Trophoblast cell (in vitro differentiated cells and primary cell): ENCODE measurements around the gene DOCK2.

ENCODE experiments used
- DNase-seq, 2 donors: peaks; one replicate each; pipeline ENCODE4 v3.0.0-alpha.2; 2016
- H2AFZ ChIP-seq: 2 replicates; pipeline ENCODE4 v1.6.1; 2013; ENCODE audit warnings: low read length, moderate library complexity, mild to moderate bottlenecking; ENCODE audit not compliant: insufficient read depth, poor library complexity
- H2AK5ac ChIP-seq: 2 replicates; pipeline ENCODE4 v1.6.1; 2013; ENCODE audit warnings: mild to moderate bottlenecking, low read length
- H2BK120ac ChIP-seq: 2 replicates; pipeline ENCODE4 v1.6.1; 2013; ENCODE audit warnings: low read length, mild to moderate bottlenecking, moderate library complexity; ENCODE audit not compliant: insufficient read depth, poor library complexity
- H2BK12ac ChIP-seq: 2 replicates; pipeline ENCODE4 v1.6.1; 2013; ENCODE audit warnings: mild to moderate bottlenecking, low read length, moderate library complexity
- H2BK5ac ChIP-seq: 2 replicates; pipeline ENCODE4 v1.6.1; 2013; ENCODE audit warnings: low read length, low read depth, moderate library complexity, mild to moderate bottlenecking; ENCODE audit not compliant: poor library complexity
- H3K14ac ChIP-seq: 2 replicates; pipeline ENCODE4 v1.6.1; 2013; ENCODE audit warnings: mild to moderate bottlenecking, low read length
- H3K18ac ChIP-seq: 2 replicates; pipeline ENCODE4 v1.6.1; 2013; ENCODE audit warnings: mild to moderate bottlenecking, low read length
- H3K23ac ChIP-seq: 2 replicates; pipeline ENCODE4 v1.6.1; 2013; ENCODE audit warnings: low read length
- H3K27ac ChIP-seq: 2 replicates; pipeline ENCODE4 v1.5.1; 2013; ENCODE audit warnings: low read depth, mild to moderate bottlenecking, inconsistent platforms, low read length, moderate library complexity
- H3K27me3 ChIP-seq: 2 replicates; pipeline ENCODE4 v1.6.1; 2013; ENCODE audit warnings: inconsistent platforms, mild to moderate bottlenecking, low read length, moderate library complexity; ENCODE audit not compliant: insufficient read depth
- H3K36me3 ChIP-seq, 2 experiments: 1 replicate in 1 of 2; 2 replicates in 1 of 2; pipeline ENCODE4 v1.6.1; 2013; ENCODE audit warnings: low read length in 2 of 2, mild to moderate bottlenecking in 2 of 2, moderate library complexity in 1 of 2; ENCODE audit not compliant: insufficient read depth in 2 of 2, control insufficient read depth in 1 of 2
- H3K4ac ChIP-seq: 2 replicates; pipeline ENCODE4 v1.6.1; 2013; ENCODE audit warnings: low read depth, mild to moderate bottlenecking, low read length, moderate library complexity
- H3K4me1 ChIP-seq, 2 experiments: 1 replicate in 1 of 2; 2 replicates in 1 of 2; pipeline ENCODE4 v1.6.1; 2013; ENCODE audit warnings: low read length in 2 of 2, mild to moderate bottlenecking in 2 of 2, moderate library complexity in 1 of 2; ENCODE audit not compliant: insufficient read depth in 2 of 2, control insufficient read depth in 1 of 2
- H3K4me2 ChIP-seq: 2 replicates; pipeline ENCODE4 v1.6.1; 2013; ENCODE audit warnings: inconsistent platforms, mild to moderate bottlenecking, low read length, moderate library complexity
- H3K4me3 ChIP-seq: 2 replicates; pipeline ENCODE4 v1.5.1; 2013; ENCODE audit warnings: mild to moderate bottlenecking, low read depth, low read length, inconsistent platforms
- H3K79me1 ChIP-seq: one replicate; pipeline ENCODE4 v1.6.1; 2013; ENCODE audit warnings: low read length
- H3K79me2 ChIP-seq: 2 replicates; pipeline ENCODE4 v1.6.1; 2013; ENCODE audit warnings: low read length, mild to moderate bottlenecking; ENCODE audit not compliant: control insufficient read depth, insufficient read depth, poor library complexity
- H3K9ac ChIP-seq: 2 replicates; pipeline ENCODE4 v1.6.1; 2013; ENCODE audit warnings: mild to moderate bottlenecking, low read length
- H3K9me3 ChIP-seq: 2 replicates; pipeline ENCODE4 v1.6.1; 2013; ENCODE audit warnings: low read depth, mild to moderate bottlenecking, control low read depth, inconsistent platforms, low read length; ENCODE audit not compliant: insufficient read depth
- H4K12ac ChIP-seq: 2 replicates; pipeline ENCODE4 v1.6.1; 2013; ENCODE audit warnings: low read depth, mild to moderate bottlenecking, low read length, moderate library complexity
- H4K8ac ChIP-seq: 2 replicates; pipeline ENCODE4 v1.6.1; 2013; ENCODE audit warnings: low read depth, mild to moderate bottlenecking, low read length, moderate library complexity
- H4K91ac ChIP-seq: one replicate; pipeline ENCODE4 v1.6.1; 2013; ENCODE audit warnings: low read depth, mild to moderate bottlenecking, low read length, moderate library complexity
- WGBS: extraction: QIAGEN DNeasy Blood & Tissue Kit; methylation state at CpG from one replicate; pipeline ENCODE4 v1.1.7; 2013; ENCODE audit warnings: missing lambda C conversion rate; ENCODE audit not compliant: insufficient read length, insufficient coverage; ENCODE audit errors: extremely low coverage; 5-methylcytosine and 5-hydroxymethylcytosine counted together

The DOCK2 gene

GRCh38 chr5:169772256-169772655, 135.2 kb downstream of the DOCK2 start:
- Histone ChIP-seq H3K18ac (no peak overlapping the region), H2AK5ac (no peak overlapping the region), H3K9ac (no peak overlapping the region), H4K12ac (no peak overlapping the region), H2BK120ac (no peak overlapping the region), H4K91ac (no peak overlapping the region), H3K4me3 (no peak overlapping the region), H3K36me3 (no peaks in the 10 kb centered on the region), H3K27ac (no peak overlapping the region), H3K79me2 (no peaks in the 10 kb centered on the region), H3K27me3 (no peaks in the 10 kb centered on the region), H3K23ac (no peak overlapping the region), H3K4me1 (no peaks in the 10 kb centered on the region), H4K8ac (no peak overlapping the region), H3K9me3 (no peaks in the 10 kb centered on the region), H3K4me2 (no peak overlapping the region), H3K14ac (no peak overlapping the region), H2AFZ (no peak overlapping the region), H2BK5ac (no peak overlapping the region), H3K4ac (no peak overlapping the region), H2BK12ac (no peak overlapping the region), H3K79me1 (no peaks in the 10 kb centered on the region)
- WGBS = no CpG with 5 or more reads among the region's 2 CpGs
- DNase-seq = no peak

- H3K4me1 ChIP-seq = no peaks in the 10 kb centered on the region
- H2BK12ac ChIP-seq = no peak overlapping the region
- H3K36me3 ChIP-seq = no peaks in the 10 kb centered on the region
- no peak overlapping the region for H4K12ac ChIP-seq
- H3K79me1 ChIP-seq = no peaks in the 10 kb centered on the region
- H3K79me2 ChIP-seq = no peaks in the 10 kb centered on the region
- H2AK5ac ChIP-seq = no peak overlapping the region
- H2BK5ac ChIP-seq = no peak overlapping the region
- H3K4me2 ChIP-seq = no peak overlapping the region
- H3K23ac ChIP-seq = no peak overlapping the region
- H3K14ac ChIP-seq = no peak overlapping the region
- H3K9me3 ChIP-seq = no peaks in the 10 kb centered on the region
- no CpG with 5 or more reads among the region's 6 CpGs for WGBS
- no peak overlapping the region for H3K18ac ChIP-seq
- H3K4ac ChIP-seq = no peak overlapping the region
- no peak overlapping the region for H2AFZ ChIP-seq
- H3K27me3 ChIP-seq = no peaks in the 10 kb centered on the region
- no peak for DNase-seq
- no peak overlapping the region for H3K4me3 ChIP-seq
- no peak overlapping the region for H2BK120ac ChIP-seq
- no peak overlapping the region for H3K27ac ChIP-seq
- H4K8ac ChIP-seq = no peak overlapping the region
- no peak overlapping the region for H4K91ac ChIP-seq
- no peak overlapping the region for H3K9ac ChIP-seq
Measured at GRCh38 chr5:169772688-169773087, 135.6 kb downstream of the DOCK2 start.

- H4K8ac ChIP-seq = no peak overlapping the region
- no peak overlapping the region for H3K27ac ChIP-seq
- H3K36me3 ChIP-seq = no peaks in the 10 kb centered on the region
- H2BK12ac ChIP-seq = no peak overlapping the region
- no peak overlapping the region for H2BK120ac ChIP-seq
- no peaks in the 10 kb centered on the region for H3K4me1 ChIP-seq
- H3K4ac ChIP-seq = no peak overlapping the region
- no peak for DNase-seq
- H4K91ac ChIP-seq = no peak overlapping the region
- no peaks in the 10 kb centered on the region for H3K9me3 ChIP-seq
- no peaks in the 10 kb centered on the region for H3K27me3 ChIP-seq
- no peaks in the 10 kb centered on the region for H3K79me2 ChIP-seq
- no peak overlapping the region for H3K23ac ChIP-seq
- H2AK5ac ChIP-seq = no peak overlapping the region
- H3K4me2 ChIP-seq = no peak overlapping the region
- H3K9ac ChIP-seq = no peak overlapping the region
- H2BK5ac ChIP-seq = no peak overlapping the region
- H3K18ac ChIP-seq = no peak overlapping the region
- no CpG with 5 or more reads among the region's 6 CpGs for WGBS
- H3K14ac ChIP-seq = no peak overlapping the region
- H4K12ac ChIP-seq = no peak overlapping the region
- no peak overlapping the region for H2AFZ ChIP-seq
- no peak overlapping the region for H3K4me3 ChIP-seq
- no peaks in the 10 kb centered on the region for H3K79me1 ChIP-seq
Measured at GRCh38 chr5:169777159-169777558, 140.1 kb downstream of the DOCK2 start.

- Histone ChIP-seq H3K18ac (no peak overlapping the region), H2BK5ac (no peak overlapping the region), H2BK120ac (no peak overlapping the region), H3K23ac (no peak overlapping the region), H3K4me3 (no peak overlapping the region), H3K27me3 (no peaks in the 10 kb centered on the region), H3K4me2 (no peak overlapping the region), H4K91ac (no peak overlapping the region), H3K9ac (no peak overlapping the region), H2AK5ac (no peak overlapping the region), H3K79me1 (no peaks in the 10 kb centered on the region), H2BK12ac (no peak overlapping the region), H3K9me3 (no peaks in the 10 kb centered on the region), H3K36me3 (no peaks in the 10 kb centered on the region), H3K27ac (no peak overlapping the region), H4K8ac (no peak overlapping the region), H2AFZ (no peak overlapping the region), H3K4ac (no peak overlapping the region), H3K4me1 (no peaks in the 10 kb centered on the region), H4K12ac (no peak overlapping the region), H3K79me2 (no peaks in the 10 kb centered on the region), H3K14ac (no peak overlapping the region)
- WGBS = no CpG with 5 or more reads among the region's 7 CpGs
- no peak for DNase-seq
Measured at GRCh38 chr5:169778622-169779596, 141.8 kb downstream of the DOCK2 start.
